Mesendoderm (in vitro differentiated cells): Measurements from ENCODE around the gene UPK1B.

Experiments
- DNase-seq: peaks from one replicate; pipeline ENCODE4 v3.0.0; 2013
- H2AK5ac ChIP-seq: 2 replicates; pipeline ENCODE4 v1.6.1; 2013; ENCODE audit warnings: low read length, inconsistent platforms
- H2BK120ac ChIP-seq: 2 replicates; pipeline ENCODE4 v1.6.1; 2013; ENCODE audit warnings: low read depth, mild to moderate bottlenecking, low read length, moderate library complexity, mixed read lengths
- H2BK15ac ChIP-seq: replicated peaks from 2 replicates; pipeline ENCODE4 v1.6.1; 2013; ENCODE audit warnings: low read depth, mild to moderate bottlenecking, moderate library complexity
- H2BK5ac ChIP-seq: 2 replicates; pipeline ENCODE4 v1.6.1; 2013; ENCODE audit warnings: low read length, inconsistent platforms
- H3K18ac ChIP-seq: 2 replicates; pipeline ENCODE4 v1.6.1; 2013; ENCODE audit warnings: mild to moderate bottlenecking, low read length, mixed read lengths
- H3K23ac ChIP-seq: one replicate; pipeline ENCODE4 v1.6.1; 2013; ENCODE audit warnings: low read length
- H3K27ac ChIP-seq: 2 replicates; pipeline ENCODE4 v1.5.1; 2013; ENCODE audit warnings: low read depth, mild to moderate bottlenecking, inconsistent platforms, low read length, moderate library complexity
- H3K27me3 ChIP-seq: 2 replicates; pipeline ENCODE4 v1.6.1; 2013; ENCODE audit warnings: low read length, control low read depth, mild to moderate bottlenecking, inconsistent platforms; ENCODE audit not compliant: insufficient read depth, poor library complexity
- H3K36me3 ChIP-seq: 2 replicates; pipeline ENCODE4 v1.6.1; 2013; ENCODE audit warnings: low read length, inconsistent platforms; ENCODE audit not compliant: control insufficient read depth, insufficient read depth
- H3K4ac ChIP-seq: one replicate; pipeline ENCODE4 v1.6.1; 2013; ENCODE audit warnings: low read depth, mild to moderate bottlenecking, low read length, moderate library complexity
- H3K4me1 ChIP-seq: 2 replicates; pipeline ENCODE4 v1.6.1; 2013; ENCODE audit warnings: low read depth, low read length, inconsistent platforms; ENCODE audit not compliant: control insufficient read depth
- H3K4me2 ChIP-seq: 2 replicates; pipeline ENCODE4 v1.6.1; 2013; ENCODE audit warnings: low read length
- H3K4me3 ChIP-seq: 2 replicates; pipeline ENCODE4 v1.5.1; 2013; ENCODE audit warnings: mild to moderate bottlenecking, low read length
- H3K56ac ChIP-seq: one replicate; pipeline ENCODE4 v1.6.1; 2013; ENCODE audit warnings: low read length
- H3K79me1 ChIP-seq: 2 replicates; pipeline ENCODE4 v1.6.1; 2013; ENCODE audit warnings: low read length, inconsistent platforms
- H3K79me2 ChIP-seq: 2 replicates; pipeline ENCODE4 v1.6.1; 2013; ENCODE audit warnings: mild to moderate bottlenecking, low read length; ENCODE audit not compliant: control insufficient read depth, insufficient read depth
- H3K9ac ChIP-seq: 2 replicates; pipeline ENCODE4 v1.6.1; 2013; ENCODE audit warnings: low read length, inconsistent platforms
- H4K5ac ChIP-seq: one replicate; pipeline ENCODE4 v1.6.1; 2013; ENCODE audit warnings: low read length
- H4K8ac ChIP-seq: one replicate; pipeline ENCODE4 v1.6.1; 2013; ENCODE audit warnings: low read depth, mild to moderate bottlenecking, control low read depth, low read length, moderate library complexity
- WGBS: extraction: QIAGEN DNeasy Blood & Tissue Kit; methylation state at CpG from one replicate; pipeline ENCODE4 v1.1.7; 2013; ENCODE audit warnings: low lambda C conversion rate, missing lambda C conversion rate; ENCODE audit not compliant: insufficient coverage; ENCODE audit errors: extremely low coverage; 5-methylcytosine and 5-hydroxymethylcytosine counted together

Gene UPK1B

GRCh38 chr3:119206611-119207511 lies 33.5 kb downstream of the UPK1B start:
- no peak overlapping the region for H2BK15ac ChIP-seq
- peak overlapping the region; percentile 56 for H3K9ac ChIP-seq
- H3K18ac ChIP-seq = no peak overlapping the region
- H3K4ac ChIP-seq = peak overlapping the region; percentile 77
- WGBS = no CpG with 5 or more reads among the region's 4 CpGs
- peak overlapping the region; percentile 66 for H3K56ac ChIP-seq
- no peak overlapping the region for H3K4me2 ChIP-seq
- peak; percentile 94 for DNase-seq
- peaks cover 17% of the 10 kb centered on the region for H3K4me1 ChIP-seq
- H3K27ac ChIP-seq = peak overlapping the region; percentile 87
- no peak overlapping the region for H3K4me3 ChIP-seq
- H3K23ac ChIP-seq = no peak overlapping the region
- no peaks in the 10 kb centered on the region for H3K79me2 ChIP-seq
- H4K5ac ChIP-seq = peak overlapping the region; percentile 26
- no peaks in the 10 kb centered on the region for H3K27me3 ChIP-seq
- peak overlapping the region; percentile 0 for H2BK120ac ChIP-seq
- H3K79me1 ChIP-seq = no peaks in the 10 kb centered on the region
- H2BK5ac ChIP-seq = peak overlapping the region; percentile 95
- no peak overlapping the region for H4K8ac ChIP-seq
- peak overlapping the region; percentile 3 for H2AK5ac ChIP-seq
- no peaks in the 10 kb centered on the region for H3K36me3 ChIP-seq

- Histone ChIP-seq H3K4me2 (no peak overlapping the region), H3K18ac (peak overlapping the region; percentile 51), H3K27me3 (no peaks in the 10 kb centered on the region), H3K79me1 (no peaks in the 10 kb centered on the region), H3K4ac (no peak overlapping the region), H2BK120ac (peak overlapping the region; percentile 88), H4K8ac (no peak overlapping the region), H2BK5ac (peak overlapping the region; percentile 55), H3K9ac (peak overlapping the region; percentile 12), H3K79me2 (no peaks in the 10 kb centered on the region), H3K4me3 (no peak overlapping the region), H3K4me1 (peaks cover 18% of the 10 kb centered on the region), H3K27ac (peak overlapping the region; percentile 87), H3K56ac (peak overlapping the region; percentile 42), H2AK5ac (no peak overlapping the region), H4K5ac (peak overlapping the region; percentile 26), H2BK15ac (no peak overlapping the region), H3K36me3 (no peaks in the 10 kb centered on the region), H3K23ac (no peak overlapping the region)
- DNase-seq = peak; percentile 19
- no CpG with 5 or more reads among the region's 3 CpGs for WGBS
Measured at GRCh38 chr3:119207512-119207875, 34.1 kb downstream of the UPK1B start.

- WGBS = no CpG with 5 or more reads among the region's 4 CpGs
- Histone ChIP-seq H3K36me3 (peaks cover 6% of the 10 kb centered on the region), H3K23ac (no peak overlapping the region), H3K79me1 (no peaks in the 10 kb centered on the region), H3K27ac (peak overlapping the region; percentile 89), H2AK5ac (no peak overlapping the region), H3K4me1 (peaks cover 18% of the 10 kb centered on the region), H3K18ac (no peak overlapping the region), H3K4me3 (no peak overlapping the region), H4K5ac (no peak overlapping the region), H3K4me2 (no peak overlapping the region), H3K9ac (no peak overlapping the region), H3K27me3 (no peaks in the 10 kb centered on the region), H3K79me2 (no peaks in the 10 kb centered on the region), H4K8ac (no peak overlapping the region), H2BK5ac (no peak overlapping the region), H2BK15ac (no peak overlapping the region), H3K56ac (peak overlapping the region; percentile 66), H2BK120ac (no peak overlapping the region), H3K4ac (no peak overlapping the region)
- DNase-seq = peak; percentile 80
Measured at GRCh38 chr3:119211193-119211592, 37.8 kb downstream of the UPK1B start.

- Histone ChIP-seq H3K4me3 (no peak overlapping the region), H3K27me3 (no peaks in the 10 kb centered on the region), H3K36me3 (peaks cover 6% of the 10 kb centered on the region), H3K79me2 (no peaks in the 10 kb centered on the region), H3K79me1 (no peaks in the 10 kb centered on the region), H3K4ac (no peak overlapping the region), H3K4me2 (no peak overlapping the region), H3K18ac (no peak overlapping the region), H3K9ac (peak overlapping the region; percentile 25), H4K5ac (peak overlapping the region; percentile 44), H2AK5ac (peak overlapping the region; percentile 56), H3K56ac (peak overlapping the region; percentile 85), H2BK5ac (peak overlapping the region; percentile 89), H3K27ac (peak overlapping the region; percentile 51), H4K8ac (no peak overlapping the region), H2BK120ac (no peak overlapping the region), H3K23ac (no peak overlapping the region), H3K4me1 (peaks cover 13% of the 10 kb centered on the region), H2BK15ac (no peak overlapping the region)
- WGBS = no CpG with 5 or more reads among the region's 6 CpGs
- no peak for DNase-seq
Measured at GRCh38 chr3:119211803-119212202, 38.4 kb downstream of the UPK1B start.

GRCh38 chr3:119219069-119219468 lies 45.7 kb downstream of the UPK1B start:
- no peak for DNase-seq

More at GRCh38 chr3:119219069-119219468, 45.7 kb downstream of the UPK1B start:
- Histone ChIP-seq H3K4me1 (no peaks in the 10 kb centered on the region), H3K79me1 (no peaks in the 10 kb centered on the region), H2BK15ac (no peak overlapping the region), H3K56ac (no peak overlapping the region), H2BK5ac (no peak overlapping the region), H3K27me3 (no peaks in the 10 kb centered on the region), H3K4me2 (no peak overlapping the region), H3K23ac (no peak overlapping the region), H4K8ac (no peak overlapping the region), H3K36me3 (peaks cover 14% of the 10 kb centered on the region), H3K27ac (no peak overlapping the region), H3K18ac (no peak overlapping the region), H2AK5ac (no peak overlapping the region), H2BK120ac (no peak overlapping the region), H3K4ac (no peak overlapping the region), H3K9ac (no peak overlapping the region), H3K79me2 (no peaks in the 10 kb centered on the region), H3K4me3 (no peak overlapping the region), H4K5ac (no peak overlapping the region)
- WGBS = no CpG with 5 or more reads among the region's 4 CpGs
